Activated CD4-positive, CD25-positive, alpha-beta regulatory T cell treated with anti-CD3 and anti-CD28 coated beads, Interleukin-2, amount 50 U/mL, for 16 hours (primary cell): ENCODE results near the gene METTL4.

Experiments
- DNase-seq: peaks from one replicate; pipeline ENCODE4 v3.0.0-alpha.2; 2020; ENCODE audit warnings: low read depth, low spot score

METTL4 gene

GRCh38 chr18:2571200-2572170 is at the start of gene METTL4, which contains the start of gene NDC80:
Gene METTL4 (minus strand): TSS chr18:2571505. CDS start chr18:2567216, 4,289 bp downstream.
Gene NDC80 (plus strand): TSS chr18:2571557. CDS start chr18:2572986, 1,429 bp downstream.
- peak; percentile 70 for DNase-seq

GRCh38 chr18:2618009-2618408 is 46.7 kb upstream of the METTL4 start:
- DNase-seq, result no peak

GRCh38 chr18:2617401-2617998 is 46.2 kb upstream of the METTL4 start:
- DNase-seq, result no peak

- no peak for DNase-seq
Observed at GRCh38 chr18:2612996-2613395, 41.7 kb upstream of the METTL4 start.

GRCh38 chr18:2610549-2610948 is 39.2 kb upstream of the METTL4 start:
- no peak for DNase-seq

- no peak for DNase-seq
Observed at GRCh38 chr18:2609604-2610003, 38.3 kb upstream of the METTL4 start.

- no peak for DNase-seq
Observed at GRCh38 chr18:2606335-2606734, 35.0 kb upstream of the METTL4 start.

GRCh38 chr18:2602844-2603243 is 31.5 kb upstream of the METTL4 start:
- DNase-seq, result no peak

- DNase-seq, result no peak
Observed at GRCh38 chr18:2597639-2598038, 26.3 kb upstream of the METTL4 start.

- DNase-seq, result no peak
Observed at GRCh38 chr18:2590303-2590702, 19.0 kb upstream of the METTL4 start.

- no peak for DNase-seq
Observed at GRCh38 chr18:2589345-2590068, 18.2 kb upstream of the METTL4 start.

GRCh38 chr18:2588666-2589344 is 17.5 kb upstream of the METTL4 start:
- no peak for DNase-seq

- no peak for DNase-seq
Observed at GRCh38 chr18:2587788-2588187, 16.5 kb upstream of the METTL4 start.

GRCh38 chr18:2573408-2573807 is 2.1 kb upstream of the METTL4 start:
- no peak for DNase-seq

- DNase-seq, result no peak
Observed at GRCh38 chr18:2572892-2573291, 1.6 kb upstream of the METTL4 start.

- no peak for DNase-seq
Observed at GRCh38 chr18:2572171-2572569, 865 bp upstream of the METTL4 start.

- peak; percentile 15 for DNase-seq
Observed at GRCh38 chr18:2570772-2571199, 519 bp downstream of the METTL4 start.

- DNase-seq, result no peak
Observed at GRCh38 chr18:2569338-2570207, 1.7 kb downstream of the METTL4 start.

- no peak for DNase-seq
Observed at GRCh38 chr18:2568605-2569004, 2.7 kb downstream of the METTL4 start.

- no peak for DNase-seq
Observed at GRCh38 chr18:2568129-2568528, 3.2 kb downstream of the METTL4 start.

- no peak for DNase-seq
Observed at GRCh38 chr18:2564373-2564772, 6.9 kb downstream of the METTL4 start.
